OCI-LY7 (cell line): Measurements from ENCODE around the gene MMADHC.

Source experiments
- EZH2phosphoT487 ChIP-seq: fragments of 200-600 bp; sonication (generic); IDR thresholded peaks from 2 replicates; pipeline ENCODE4 v1.6.1; 2018; ENCODE audit warnings: low read depth, borderline replicate concordance, mild to moderate bottlenecking, mixed run types, antibody characterized with exemption, low read length, moderate library complexity, mixed read lengths
- TF ChIP-seq, protein P1 (sequence below): fragments of 200-600 bp; sonication (generic); conservative IDR thresholded peaks from 2 replicates; pipeline ENCODE4 v1.5.1; 2014; ENCODE audit warnings: mild to moderate bottlenecking, antibody characterized with exemption, low read length, moderate library complexity, mixed read lengths

DNA sequence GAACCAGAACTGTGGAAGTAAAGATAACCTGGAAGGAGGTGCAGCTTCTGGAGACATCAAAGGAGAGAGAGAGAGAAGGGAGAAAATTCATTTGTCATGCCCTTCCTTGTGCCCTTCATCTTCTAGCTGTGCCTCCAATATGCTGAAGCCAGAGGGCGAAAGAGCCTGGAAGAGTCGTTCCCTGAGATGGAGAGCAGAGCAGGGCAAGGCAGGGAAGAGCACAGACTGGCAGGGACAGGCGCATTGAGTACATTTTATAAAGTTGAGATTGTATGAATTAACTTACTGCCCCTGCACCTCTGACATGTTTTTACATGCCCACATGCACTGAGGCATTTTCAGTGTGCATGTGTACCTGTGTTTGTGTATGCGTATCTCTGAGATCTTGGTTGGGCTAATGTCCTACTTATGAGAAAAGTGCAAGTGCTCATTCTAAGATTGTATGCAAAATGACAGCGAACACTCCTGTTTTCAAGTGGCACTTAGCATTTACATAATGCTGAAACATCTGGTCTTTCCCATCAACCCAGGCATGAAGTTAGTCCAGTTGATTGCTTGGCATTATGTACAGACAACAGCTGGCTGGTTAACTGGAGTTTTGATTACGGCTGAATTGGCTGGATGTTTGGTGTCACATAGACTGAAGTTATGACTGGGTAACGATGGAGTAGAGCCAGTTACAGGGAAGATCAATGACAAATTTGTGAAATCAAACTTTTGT, 23.7 kb upstream of the MMADHC start:
- TF ChIP-seq, protein P1, sequence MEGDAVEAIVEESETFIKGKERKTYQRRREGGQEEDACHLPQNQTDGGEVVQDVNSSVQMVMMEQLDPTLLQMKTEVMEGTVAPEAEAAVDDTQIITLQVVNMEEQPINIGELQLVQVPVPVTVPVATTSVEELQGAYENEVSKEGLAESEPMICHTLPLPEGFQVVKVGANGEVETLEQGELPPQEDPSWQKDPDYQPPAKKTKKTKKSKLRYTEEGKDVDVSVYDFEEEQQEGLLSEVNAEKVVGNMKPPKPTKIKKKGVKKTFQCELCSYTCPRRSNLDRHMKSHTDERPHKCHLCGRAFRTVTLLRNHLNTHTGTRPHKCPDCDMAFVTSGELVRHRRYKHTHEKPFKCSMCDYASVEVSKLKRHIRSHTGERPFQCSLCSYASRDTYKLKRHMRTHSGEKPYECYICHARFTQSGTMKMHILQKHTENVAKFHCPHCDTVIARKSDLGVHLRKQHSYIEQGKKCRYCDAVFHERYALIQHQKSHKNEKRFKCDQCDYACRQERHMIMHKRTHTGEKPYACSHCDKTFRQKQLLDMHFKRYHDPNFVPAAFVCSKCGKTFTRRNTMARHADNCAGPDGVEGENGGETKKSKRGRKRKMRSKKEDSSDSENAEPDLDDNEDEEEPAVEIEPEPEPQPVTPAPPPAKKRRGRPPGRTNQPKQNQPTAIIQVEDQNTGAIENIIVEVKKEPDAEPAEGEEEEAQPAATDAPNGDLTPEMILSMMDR = no peak
- no peak for TF ChIP-seq EZH2phosphoT487
